Astrocyte of the cerebellum (primary cell): Measurements from ENCODE around the gene LRP1B.

Experiments used
- DNase-seq: peaks from one replicate; pipeline ENCODE4 v3.0.0-alpha.2; 2011; ENCODE audit warnings: low read depth
- H3K4me3 ChIP-seq: 2 replicates; pipeline ENCODE4 v1.5.1; 2011; ENCODE audit warnings: mild to moderate bottlenecking, low read depth, low read length, moderate library complexity
- in situ Hi-C: cut with HindIII; loops from 2 replicates; pipeline ENCODE4 v1.10.0; 2017; ENCODE audit warnings: low sequenced_read_pairs
- TF ChIP-seq, protein P1 (sequence below): IDR thresholded peaks from 2 replicates; pipeline ENCODE4 v1.5.1; 2012; ENCODE audit warnings: low read length, low read depth, moderate library complexity, mild to moderate bottlenecking; ENCODE audit errors: missing control alignments

The LRP1B gene

DNA sequence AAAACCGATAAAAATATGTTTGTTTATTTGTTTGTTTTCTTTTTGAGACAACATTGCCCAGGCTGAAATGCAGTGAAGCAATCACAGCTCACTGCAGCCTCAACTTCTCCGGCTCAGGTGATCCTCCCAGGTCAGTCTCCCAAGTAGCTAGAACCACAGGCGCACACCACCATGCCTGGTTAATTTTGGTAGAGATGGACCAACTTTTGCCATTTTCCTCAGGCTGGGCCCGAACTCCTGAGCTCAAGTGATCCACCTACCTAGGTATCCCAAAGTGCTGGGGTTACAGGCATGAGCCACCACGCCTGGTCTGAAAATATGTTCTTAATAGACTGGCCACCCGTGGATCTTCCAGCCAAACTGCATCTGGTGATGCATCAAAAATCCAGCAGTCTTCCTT, 1867.9 kb downstream of the LRP1B start:
- in situ Hi-C loops, result no loop called here
- TF ChIP-seq, protein P1, sequence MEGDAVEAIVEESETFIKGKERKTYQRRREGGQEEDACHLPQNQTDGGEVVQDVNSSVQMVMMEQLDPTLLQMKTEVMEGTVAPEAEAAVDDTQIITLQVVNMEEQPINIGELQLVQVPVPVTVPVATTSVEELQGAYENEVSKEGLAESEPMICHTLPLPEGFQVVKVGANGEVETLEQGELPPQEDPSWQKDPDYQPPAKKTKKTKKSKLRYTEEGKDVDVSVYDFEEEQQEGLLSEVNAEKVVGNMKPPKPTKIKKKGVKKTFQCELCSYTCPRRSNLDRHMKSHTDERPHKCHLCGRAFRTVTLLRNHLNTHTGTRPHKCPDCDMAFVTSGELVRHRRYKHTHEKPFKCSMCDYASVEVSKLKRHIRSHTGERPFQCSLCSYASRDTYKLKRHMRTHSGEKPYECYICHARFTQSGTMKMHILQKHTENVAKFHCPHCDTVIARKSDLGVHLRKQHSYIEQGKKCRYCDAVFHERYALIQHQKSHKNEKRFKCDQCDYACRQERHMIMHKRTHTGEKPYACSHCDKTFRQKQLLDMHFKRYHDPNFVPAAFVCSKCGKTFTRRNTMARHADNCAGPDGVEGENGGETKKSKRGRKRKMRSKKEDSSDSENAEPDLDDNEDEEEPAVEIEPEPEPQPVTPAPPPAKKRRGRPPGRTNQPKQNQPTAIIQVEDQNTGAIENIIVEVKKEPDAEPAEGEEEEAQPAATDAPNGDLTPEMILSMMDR, result no peak
- no peak overlapping the region for H3K4me3 ChIP-seq
- no peak for DNase-seq

DNA sequence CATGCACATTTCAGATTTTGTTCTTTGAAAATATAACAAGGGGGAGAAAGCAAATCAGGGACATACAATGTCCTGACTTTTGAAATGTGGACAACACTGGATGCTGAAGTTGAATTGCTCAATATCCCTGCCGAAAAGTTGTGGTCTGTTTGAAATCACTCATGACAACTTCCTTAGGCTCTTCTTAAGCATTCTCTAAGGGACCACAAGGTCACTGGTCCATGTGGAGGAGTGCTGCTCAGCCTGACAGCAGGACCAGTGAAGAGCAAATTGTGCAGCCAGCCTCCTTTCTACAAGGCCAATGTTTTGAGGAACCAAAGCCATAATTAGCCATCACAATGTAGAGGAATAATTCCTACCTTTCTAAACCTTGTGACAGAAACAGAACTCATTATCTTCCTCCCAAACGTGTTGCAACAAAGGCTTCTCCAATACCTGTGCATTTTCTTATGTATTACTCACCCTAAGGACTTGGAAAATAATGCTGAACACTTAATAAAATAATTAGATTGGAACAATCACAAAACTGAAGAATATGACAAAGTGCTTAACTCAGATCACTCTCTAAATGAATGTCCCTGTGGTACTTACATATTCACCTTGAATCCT, 1873.0 kb downstream of the LRP1B start:
- TF ChIP-seq, protein P1, result no peak
- DNase-seq, result no peak
- no peak overlapping the region for H3K4me3 ChIP-seq
- in situ Hi-C loops, result no loop called here

DNA sequence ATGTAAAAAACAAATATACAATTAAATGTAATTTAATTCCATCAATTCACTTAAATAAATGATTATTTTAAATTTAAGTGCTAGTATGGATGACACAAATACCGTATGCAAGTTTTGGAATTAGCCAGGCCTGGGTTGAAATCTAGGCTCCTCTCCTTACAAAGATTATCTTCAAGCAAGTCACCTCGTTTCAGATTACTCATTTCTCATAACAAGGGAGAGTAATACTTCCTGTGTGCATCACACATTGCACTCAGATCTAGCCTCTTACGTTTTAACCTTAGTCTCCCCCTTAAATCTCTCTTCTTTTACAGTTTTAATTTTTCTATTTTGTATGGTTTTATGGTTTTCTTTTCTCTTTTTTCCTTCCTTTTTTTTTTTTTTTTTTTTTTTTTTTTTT, 1874.7 kb downstream of the LRP1B start:
- in situ Hi-C loops, result no loop called here
- no peak for DNase-seq
- TF ChIP-seq, protein P1, result no peak
- H3K4me3 ChIP-seq, result no peak overlapping the region

DNA sequence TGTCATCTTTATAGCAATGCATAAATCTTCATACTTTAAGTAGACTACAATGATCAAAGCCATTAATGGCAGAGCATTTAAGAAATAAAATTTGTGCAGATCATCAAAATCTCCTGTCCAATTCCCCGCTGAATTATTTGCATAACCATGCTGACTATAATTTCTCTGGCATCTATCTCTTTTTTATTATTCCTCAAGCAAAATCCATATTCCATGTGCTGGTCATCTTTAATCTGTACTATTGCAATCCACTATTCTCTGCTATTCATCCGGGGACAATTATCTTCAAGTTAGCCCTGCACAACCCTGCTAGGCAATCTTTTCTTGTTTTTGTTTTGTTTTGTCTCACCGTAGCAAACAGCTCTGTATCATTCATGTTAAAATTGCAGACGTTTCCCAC, 1881.0 kb downstream of the LRP1B start:
- DNase-seq, result no peak
- H3K4me3 ChIP-seq, result no peak overlapping the region
- in situ Hi-C loops, result no loop called here
- TF ChIP-seq, protein P1, result no peak

DNA sequence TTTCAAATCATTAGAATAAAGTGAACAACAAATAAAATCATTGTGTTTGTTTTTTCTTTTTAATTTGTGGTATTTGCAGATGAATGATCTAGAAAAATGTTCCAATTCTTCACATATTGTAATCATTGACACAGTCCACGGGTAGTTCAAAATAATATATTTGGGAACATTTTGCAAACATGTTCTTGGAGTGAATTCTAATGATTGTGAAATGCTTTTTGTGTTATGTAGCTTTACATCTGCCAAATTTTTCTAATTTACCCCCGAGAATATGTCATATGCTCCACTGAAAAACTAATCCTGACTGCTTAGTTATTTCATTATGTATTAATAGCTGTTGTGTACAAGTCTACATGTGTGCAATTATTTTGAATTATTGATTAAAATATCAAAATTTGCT, 1882.2 kb downstream of the LRP1B start:
- no peak for DNase-seq
- in situ Hi-C loops, result no loop called here

DNA sequence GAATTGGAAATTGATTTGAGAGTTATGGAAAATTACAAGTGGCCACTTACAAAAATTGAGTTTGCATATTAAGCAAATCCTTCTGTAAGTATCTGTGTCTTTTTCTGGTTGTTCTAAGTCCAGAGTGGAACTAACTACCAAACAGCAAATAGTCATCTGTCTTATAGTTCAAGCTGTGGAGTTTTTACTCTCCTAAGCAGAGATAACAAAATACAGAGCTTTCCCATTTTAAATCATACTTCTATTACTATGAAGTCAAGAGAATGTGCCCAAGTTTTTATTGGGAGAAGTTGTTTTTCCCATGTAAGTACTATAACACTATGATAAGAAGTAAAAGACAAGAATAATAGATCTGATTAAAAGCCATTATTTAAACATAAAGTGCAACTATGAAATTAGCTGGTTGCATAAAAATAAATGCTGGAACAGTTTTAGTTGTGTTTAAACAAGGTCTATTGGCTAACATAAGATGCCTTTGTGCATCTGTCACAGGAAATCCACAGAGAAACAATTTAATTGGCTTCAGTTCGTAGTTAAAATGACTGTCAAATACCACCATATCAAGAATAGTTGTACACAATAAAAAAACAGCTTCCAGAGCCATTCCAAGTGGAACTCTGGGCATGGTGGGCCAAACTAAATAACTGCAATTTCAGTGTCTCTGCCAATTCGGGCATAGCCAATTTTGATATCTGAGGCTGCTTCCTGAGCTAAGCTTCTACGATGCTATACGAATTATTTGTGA, 1883.2 kb downstream of the LRP1B start:
- in situ Hi-C loops, result no loop called here
- TF ChIP-seq, protein P1, result no peak
- no peak for DNase-seq
- no peak overlapping the region for H3K4me3 ChIP-seq

More for the DNA sequence above, 1882.2 kb downstream of the LRP1B start:
- TF ChIP-seq, protein P1, result no peak
- H3K4me3 ChIP-seq, result no peak overlapping the region
